Measurements from ENCODE around the gene NELFA. TPM values are rescaled to one million over a fixed set of nuclear protein-coding genes. Genes with fewer than 3 reads are reported as not detected.
"Not testable (repeated sequence)": the region's sequence is repeated elsewhere in the genome, so short reads cannot be mapped to it uniquely, and the experiment has no call there.

NELFA gene
- total and polyA plus RNA-seq, 4 donors: 5.8 to 27.4 (median 19.7) TPM

DNA sequence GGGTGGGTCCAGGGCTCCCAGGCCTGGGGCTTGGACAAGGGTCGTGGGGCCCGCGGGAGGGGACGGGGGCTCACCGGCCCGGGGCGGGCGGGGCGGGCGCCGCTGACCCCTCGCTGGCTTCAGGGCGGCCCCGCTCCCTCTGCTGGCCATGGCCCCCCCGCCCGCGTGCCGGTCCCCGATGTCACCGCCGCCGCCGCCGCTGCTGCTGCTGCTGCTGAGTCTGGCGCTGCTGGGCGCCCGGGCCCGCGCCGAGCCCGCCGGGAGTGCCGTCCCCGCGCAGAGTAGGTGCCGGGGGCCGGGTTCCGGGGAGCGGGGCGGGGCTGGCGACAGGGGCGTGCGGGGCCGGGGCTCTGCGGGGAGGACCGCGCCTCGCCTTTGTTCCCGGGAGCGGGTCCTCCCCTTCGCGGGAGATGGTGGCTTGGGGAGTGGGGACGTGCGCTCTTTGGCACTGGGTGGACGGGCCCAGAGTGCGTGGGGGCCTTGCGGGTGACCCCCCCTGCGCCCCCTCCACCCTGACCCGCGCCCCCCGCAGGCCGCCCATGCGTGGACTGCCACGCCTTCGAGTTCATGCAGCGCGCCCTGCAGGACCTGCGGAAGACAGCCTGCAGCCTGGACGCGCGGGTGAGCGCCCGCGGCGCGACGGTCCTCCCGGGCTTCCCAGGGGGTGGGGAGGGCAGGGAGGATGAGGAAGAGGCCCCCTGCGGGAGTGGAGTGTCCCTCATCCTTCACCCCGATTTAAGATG is 33.6 kb upstream of the NELFA start:
- peak in 1 of 2 donors; percentile 78 for DNase-seq
- H3K4me3 ChIP-seq (ENCODE audit: low read length in 2 of 2): peak overlapping the region; percentile 25 to 29
- WGBS, 2 donors: 2 to 9% methylated on average over 25 to 80 of the region's 80 CpGs
- no peaks in the 10 kb centered on the region for H3K4me1 ChIP-seq (ENCODE audit: control insufficient read depth in 1 of 2, insufficient read depth in 2 of 2, low read length in 2 of 2)
- ATAC-seq (ENCODE audit: low FRiP score): no peak
- no peaks in the 10 kb centered on the region for H3K9me3 ChIP-seq (ENCODE audit: control insufficient read depth, low read length)
- H3K36me3 ChIP-seq (ENCODE audit: control insufficient read depth in 1 of 2, insufficient read depth in 2 of 2, low read length in 1 of 2): no peaks in the 10 kb centered on the region
- intact Hi-C loops (cut with DNase I): no loop called here
- no peaks in the 10 kb centered on the region for H3K27me3 ChIP-seq (ENCODE audit: control insufficient read depth in 1 of 2, insufficient read depth in 2 of 2, low read length in 1 of 2)
- H3K27ac ChIP-seq (ENCODE audit: low read depth in 1 of 2, low read length in 2 of 2): no peak overlapping the region

DNA sequence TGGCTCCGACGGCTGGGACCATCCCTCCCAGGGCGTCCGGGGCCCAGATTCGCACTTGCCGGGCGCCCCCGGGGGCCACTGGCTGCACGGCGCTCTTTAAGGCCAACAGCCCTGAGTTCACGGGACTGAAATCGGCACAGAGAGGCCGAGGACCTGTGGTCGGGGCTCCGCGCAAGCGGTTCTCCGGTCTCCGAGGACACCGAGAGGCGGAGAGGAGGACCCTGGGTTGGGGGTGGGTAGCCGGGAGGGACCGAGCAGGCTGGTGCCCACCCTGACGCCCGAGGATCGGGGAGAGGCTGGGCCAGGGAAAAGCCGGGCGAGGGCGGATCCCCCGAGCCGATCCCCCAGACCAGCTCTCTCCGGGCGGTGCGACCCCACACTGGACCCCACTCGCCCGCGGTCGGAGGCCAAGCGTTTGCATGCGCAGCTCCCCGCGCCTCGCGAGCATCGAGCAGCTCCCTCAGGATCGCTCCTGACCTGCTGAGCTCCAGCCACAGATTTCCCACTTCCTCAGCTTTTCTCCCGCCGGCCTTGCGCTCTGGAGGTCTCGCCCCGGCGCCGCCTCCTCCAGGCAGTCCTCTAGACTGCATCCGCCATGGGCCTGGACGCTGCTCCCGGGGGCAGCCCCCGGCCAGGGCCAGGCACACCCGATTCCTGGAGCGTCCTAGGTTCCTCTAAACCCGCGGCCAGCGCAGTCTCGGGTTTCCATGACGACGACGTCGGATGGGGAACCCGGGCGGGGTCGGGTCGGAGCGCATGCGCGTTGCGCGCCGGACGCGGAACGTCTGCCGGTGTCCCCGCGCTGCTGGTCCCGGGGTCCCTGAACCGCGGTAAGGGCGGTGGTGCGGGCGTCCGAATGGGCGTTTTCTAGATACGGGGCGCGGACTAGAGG is 32.7 kb upstream of the NELFA start:
- DNase-seq: peak; percentile 92 to 93
- intact Hi-C loops (cut with DNase I): no loop called here
- Histone ChIP-seq H3K9me3 (ENCODE audit: control insufficient read depth, low read length) (no peaks in the 10 kb centered on the region), H3K27me3 (ENCODE audit: control insufficient read depth in 1 of 2, insufficient read depth in 2 of 2, low read length in 1 of 2) (no peaks in the 10 kb centered on the region), H3K27ac (ENCODE audit: low read depth in 1 of 2, low read length in 2 of 2) (no peak overlapping the region), H3K4me1 (ENCODE audit: control insufficient read depth in 1 of 2, insufficient read depth in 2 of 2, low read length in 2 of 2) (no peaks in the 10 kb centered on the region), H3K36me3 (ENCODE audit: control insufficient read depth in 1 of 2, insufficient read depth in 2 of 2, low read length in 1 of 2) (no peaks in the 10 kb centered on the region), H3K4me3 (ENCODE audit: low read length in 2 of 2) (peak overlapping the region; percentile 25 to 29)
- 1% methylated on average over 83 to 94 of the region's 94 CpGs for WGBS, 2 donors
- ATAC-seq (ENCODE audit: low FRiP score): peak; percentile 73

DNA sequence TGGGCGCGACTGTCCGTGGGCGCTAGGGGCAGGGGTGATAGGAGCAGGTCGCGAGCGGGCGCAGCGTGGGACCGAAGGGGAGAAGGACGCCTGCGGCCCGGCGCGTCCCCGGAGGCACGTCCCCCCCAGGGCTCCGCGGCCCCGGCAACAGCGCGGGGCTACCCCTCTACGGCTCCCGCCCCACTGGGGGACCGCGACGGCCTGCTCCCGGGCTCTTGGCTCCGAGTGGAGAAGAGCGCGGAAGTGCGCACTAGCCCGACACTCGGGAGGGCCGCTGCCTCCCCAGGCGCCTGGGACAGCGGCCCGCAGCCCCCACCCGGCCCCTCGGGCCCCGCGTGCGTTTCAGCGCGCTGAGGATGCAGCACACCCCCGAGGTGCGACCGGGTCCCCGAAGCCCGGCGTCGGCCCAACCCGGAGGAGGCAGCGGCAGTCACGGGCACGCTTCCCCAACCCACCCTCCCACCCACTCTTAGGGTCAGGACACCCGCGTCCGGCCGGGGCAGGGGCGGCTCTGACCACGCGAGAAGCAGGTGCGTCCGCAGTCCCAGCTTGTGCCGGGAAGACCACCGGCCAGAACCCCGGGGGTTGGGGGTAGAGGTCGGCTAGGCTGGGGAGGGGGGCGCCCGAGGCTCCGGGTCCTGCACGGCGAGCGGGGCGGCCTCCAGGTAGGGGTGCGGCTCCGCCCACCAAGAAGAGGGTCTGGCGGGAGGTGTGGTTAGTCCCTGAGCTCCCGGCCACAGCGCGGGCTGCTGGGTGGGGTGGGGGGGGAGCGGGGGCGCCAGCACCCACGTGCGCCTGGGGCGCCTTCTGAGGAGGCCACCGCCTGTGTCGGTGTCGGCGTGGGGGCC is 31.8 kb upstream of the NELFA start:
- Histone ChIP-seq H3K27ac (ENCODE audit: low read depth in 1 of 2, low read length in 2 of 2) (no peak overlapping the region), H3K27me3 (ENCODE audit: control insufficient read depth in 1 of 2, insufficient read depth in 2 of 2, low read length in 1 of 2) (no peaks in the 10 kb centered on the region), H3K36me3 (ENCODE audit: control insufficient read depth in 1 of 2, insufficient read depth in 2 of 2, low read length in 1 of 2) (no peaks in the 10 kb centered on the region), H3K4me3 (ENCODE audit: low read length in 2 of 2) (no peak overlapping the region), H3K4me1 (ENCODE audit: control insufficient read depth in 1 of 2, insufficient read depth in 2 of 2, low read length in 2 of 2) (no peaks in the 10 kb centered on the region), H3K9me3 (ENCODE audit: control insufficient read depth, low read length) (no peaks in the 10 kb centered on the region)
- intact Hi-C loops (cut with DNase I): no loop called here
- peak in 1 of 2 donors; percentile 72 for DNase-seq
- WGBS, 2 donors: 3 to 6% methylated on average over 40 to 91 of the region's 91 CpGs
- no peak for ATAC-seq (ENCODE audit: low FRiP score)

DNA sequence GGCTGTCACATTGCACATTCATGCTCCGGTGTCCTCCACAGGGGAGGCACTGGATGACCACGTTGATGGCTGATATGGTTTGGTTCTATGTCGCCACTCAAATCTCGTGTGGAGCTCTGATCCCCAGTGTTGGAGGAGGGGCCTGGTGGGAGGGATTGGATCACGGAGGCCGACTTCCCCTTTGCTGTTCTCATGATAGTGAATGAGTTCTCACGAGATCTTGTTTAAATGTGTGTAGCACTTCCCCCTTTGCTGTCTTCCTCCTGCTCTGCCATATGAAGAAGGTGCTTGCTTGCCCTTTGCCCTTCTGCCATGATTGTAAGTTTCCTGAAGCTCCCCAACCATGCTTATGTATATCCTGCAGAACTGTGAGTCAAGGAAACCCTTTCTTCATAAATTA is 28.1 kb upstream of the NELFA start:
- ATAC-seq (ENCODE audit: low FRiP score) (no peak), DNase-seq (no peak)
- H3K36me3 ChIP-seq (ENCODE audit: control insufficient read depth in 1 of 2, insufficient read depth in 2 of 2, low read length in 1 of 2): no peaks in the 10 kb centered on the region
- no peaks in the 10 kb centered on the region for H3K9me3 ChIP-seq (ENCODE audit: control insufficient read depth, low read length)
- H3K4me1 ChIP-seq (ENCODE audit: control insufficient read depth in 1 of 2, insufficient read depth in 2 of 2, low read length in 2 of 2): no peaks in the 10 kb centered on the region
- intact Hi-C loops (cut with DNase I): no loop called here
- no peaks in the 10 kb centered on the region for H3K27me3 ChIP-seq (ENCODE audit: control insufficient read depth in 1 of 2, insufficient read depth in 2 of 2, low read length in 1 of 2)
- no peak overlapping the region for H3K4me3 ChIP-seq (ENCODE audit: low read length in 2 of 2)
- WGBS, 2 donors: 71 to 73% methylated on average over 7 of the region's 7 CpGs
- no peak overlapping the region for H3K27ac ChIP-seq (ENCODE audit: low read depth in 1 of 2, low read length in 2 of 2)

GRCh38 chr4:2036327-2036726 is 27.6 kb upstream of the NELFA start:
- H3K4me1 ChIP-seq (ENCODE audit: control insufficient read depth in 1 of 2, insufficient read depth in 2 of 2, low read length in 2 of 2): no peaks in the 10 kb centered on the region
- ATAC-seq (ENCODE audit: low FRiP score) (no peak), DNase-seq (peak in 1 of 2 donors; percentile 41)
- intact Hi-C loops (cut with DNase I): no loop called here
- no peaks in the 10 kb centered on the region for H3K27me3 ChIP-seq (ENCODE audit: control insufficient read depth in 1 of 2, insufficient read depth in 2 of 2, low read length in 1 of 2)
- no peak overlapping the region for H3K4me3 ChIP-seq (ENCODE audit: low read length in 2 of 2)
- no peaks in the 10 kb centered on the region for H3K36me3 ChIP-seq (ENCODE audit: control insufficient read depth in 1 of 2, insufficient read depth in 2 of 2, low read length in 1 of 2)
- H3K9me3 ChIP-seq (ENCODE audit: control insufficient read depth, low read length): no peaks in the 10 kb centered on the region
- 85 to 88% methylated on average over 10 of the region's 10 CpGs for WGBS, 2 donors
- H3K27ac ChIP-seq (ENCODE audit: low read depth in 1 of 2, low read length in 2 of 2): no peak overlapping the region

- ATAC-seq (ENCODE audit: low FRiP score); intact Hi-C loops (cut with DNase I); H3K4me1 ChIP-seq (ENCODE audit: control insufficient read depth in 1 of 2, insufficient read depth in 2 of 2, low read length in 2 of 2); H3K36me3 ChIP-seq (ENCODE audit: control insufficient read depth in 1 of 2, insufficient read depth in 2 of 2, low read length in 1 of 2); H3K27ac ChIP-seq (ENCODE audit: low read depth in 1 of 2, low read length in 2 of 2); DNase-seq; H3K27me3 ChIP-seq (ENCODE audit: control insufficient read depth in 1 of 2, insufficient read depth in 2 of 2, low read length in 1 of 2); H3K4me3 ChIP-seq (ENCODE audit: low read length in 2 of 2); H3K9me3 ChIP-seq (ENCODE audit: control insufficient read depth, low read length): not testable (repeated sequence)
Measured at GRCh38 chr4:2031161-2031560, 22.4 kb upstream of the NELFA start.

GRCh38 chr4:2027120-2027519 is 18.3 kb upstream of the NELFA start:
- H3K27ac ChIP-seq (ENCODE audit: low read depth in 1 of 2, low read length in 2 of 2); ATAC-seq (ENCODE audit: low FRiP score); H3K4me1 ChIP-seq (ENCODE audit: control insufficient read depth in 1 of 2, insufficient read depth in 2 of 2, low read length in 2 of 2); H3K9me3 ChIP-seq (ENCODE audit: control insufficient read depth, low read length); DNase-seq; H3K27me3 ChIP-seq (ENCODE audit: control insufficient read depth in 1 of 2, insufficient read depth in 2 of 2, low read length in 1 of 2); H3K4me3 ChIP-seq (ENCODE audit: low read length in 2 of 2); H3K36me3 ChIP-seq (ENCODE audit: control insufficient read depth in 1 of 2, insufficient read depth in 2 of 2, low read length in 1 of 2); intact Hi-C loops (cut with DNase I): not testable (repeated sequence)
- WGBS, 2 donors: 83 to 87% methylated on average over 4 of the region's 4 CpGs

DNA sequence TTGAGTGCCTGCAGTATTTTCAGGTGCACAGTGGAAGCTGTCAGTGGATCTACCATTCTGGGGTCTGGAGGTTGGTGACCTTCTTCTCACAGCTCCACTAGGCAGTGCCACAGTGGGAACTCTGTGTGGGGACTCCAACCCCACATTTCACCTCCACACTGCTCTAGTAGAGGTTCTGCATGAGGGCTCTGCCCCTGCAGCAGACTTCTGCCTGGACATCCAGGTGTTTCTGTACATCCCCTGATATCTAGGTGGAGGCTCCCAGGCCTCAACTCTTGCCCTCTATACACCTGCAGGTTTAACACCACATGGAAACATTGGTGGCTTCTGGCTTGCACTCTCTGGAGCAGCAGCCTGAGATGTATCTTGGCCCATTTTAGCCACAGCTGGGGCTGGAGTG is 17.0 kb upstream of the NELFA start:
- Histone ChIP-seq H3K4me1 (ENCODE audit: control insufficient read depth in 1 of 2, insufficient read depth in 2 of 2, low read length in 2 of 2) (no peaks in the 10 kb centered on the region), H3K27me3 (ENCODE audit: control insufficient read depth in 1 of 2, insufficient read depth in 2 of 2, low read length in 1 of 2) (no peaks in the 10 kb centered on the region), H3K27ac (ENCODE audit: low read depth in 1 of 2, low read length in 2 of 2) (no peak overlapping the region), H3K36me3 (ENCODE audit: control insufficient read depth in 1 of 2, insufficient read depth in 2 of 2, low read length in 1 of 2) (no peaks in the 10 kb centered on the region), H3K4me3 (ENCODE audit: low read length in 2 of 2) (no peak overlapping the region), H3K9me3 (ENCODE audit: control insufficient read depth, low read length) (no peaks in the 10 kb centered on the region)
- no peak for DNase-seq
- no peak for ATAC-seq (ENCODE audit: low FRiP score)
- intact Hi-C loops (cut with DNase I): no loop called here

All from aorta (tissue), 5 donors.